Putamen (tissue), 1 donor: ENCODE data around the gene S100A10.
A peak's percentile ranks its signal among the peaks of the same experiment; 100 is the strongest.

Experiments
- DNase-seq: peaks from one replicate; pipeline ENCODE4 v3.0.0-alpha.2; 2016; ENCODE audit warnings: low spot score

S100A10 gene

GRCh38 chr1:152013664-152014237 is 20.1 kb upstream of the S100A10 start:
- no peak for DNase-seq

DNA sequence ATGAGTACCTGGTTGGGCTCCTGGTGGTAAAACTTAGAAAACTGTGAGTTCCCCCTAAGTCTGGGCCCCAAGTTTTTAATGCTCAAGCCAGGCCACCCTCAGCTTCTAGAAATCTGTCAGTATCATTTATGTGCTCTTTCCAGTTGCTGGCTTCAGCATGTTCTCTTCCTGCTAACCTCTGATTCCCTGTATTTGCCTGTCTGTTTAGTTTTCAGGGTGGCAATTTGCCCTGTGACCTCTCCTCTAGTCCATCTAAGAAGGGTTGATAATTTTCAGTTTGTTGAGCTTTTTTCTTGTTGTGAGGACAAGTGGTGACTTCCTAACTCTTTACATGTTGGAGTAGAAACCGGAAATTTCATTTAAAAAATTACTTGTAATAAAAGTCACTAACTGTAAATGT is 16.0 kb upstream of the S100A10 start:
- no peak for DNase-seq

- no peak for DNase-seq
Observed at GRCh38 chr1:152007047-152007446, 13.4 kb upstream of the S100A10 start.

- DNase-seq, result no peak
Observed at GRCh38 chr1:152005360-152005912, 11.8 kb upstream of the S100A10 start.

GRCh38 chr1:152003846-152004442 is 10.3 kb upstream of the S100A10 start:
- no peak for DNase-seq

GRCh38 chr1:152002960-152003359 is 9.3 kb upstream of the S100A10 start:
- no peak for DNase-seq

- peak; percentile 57 for DNase-seq
Observed at GRCh38 chr1:152001631-152002584, 8.2 kb upstream of the S100A10 start.

DNA sequence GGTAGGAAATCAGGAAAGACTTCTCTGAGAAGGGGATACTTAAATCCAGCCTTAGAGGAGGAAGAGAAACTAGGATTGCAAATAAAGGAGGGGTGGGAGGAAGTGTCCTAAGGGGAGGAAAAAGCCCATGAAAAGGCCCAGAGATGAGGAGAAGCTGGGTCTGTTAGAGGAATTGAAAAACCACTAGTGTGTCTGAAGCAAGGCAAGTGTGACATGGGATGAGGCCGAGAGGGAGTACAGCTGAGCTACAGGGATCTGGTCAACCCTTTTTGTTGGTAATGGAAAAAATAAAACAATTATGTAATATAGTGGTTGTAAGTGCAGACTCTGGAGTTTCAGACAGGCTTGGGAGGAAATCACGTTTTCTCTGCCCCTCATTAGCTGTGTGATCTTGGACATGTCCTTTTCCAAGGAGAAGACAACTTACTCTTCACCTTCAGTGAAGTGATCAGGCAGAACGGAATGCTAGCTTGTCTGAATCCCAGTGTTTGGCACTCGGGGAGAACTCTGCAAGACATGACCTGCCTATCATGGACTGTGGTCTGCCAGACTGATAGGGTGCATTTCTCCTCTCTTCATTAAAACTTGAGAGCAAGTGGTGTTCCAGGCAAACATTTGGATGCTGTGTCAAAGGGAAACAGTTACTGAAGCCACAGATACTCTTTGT is 7.4 kb upstream of the S100A10 start:
- no peak for DNase-seq

- DNase-seq, result no peak
Observed at GRCh38 chr1:151998611-151999362, 5.1 kb upstream of the S100A10 start.

DNA sequence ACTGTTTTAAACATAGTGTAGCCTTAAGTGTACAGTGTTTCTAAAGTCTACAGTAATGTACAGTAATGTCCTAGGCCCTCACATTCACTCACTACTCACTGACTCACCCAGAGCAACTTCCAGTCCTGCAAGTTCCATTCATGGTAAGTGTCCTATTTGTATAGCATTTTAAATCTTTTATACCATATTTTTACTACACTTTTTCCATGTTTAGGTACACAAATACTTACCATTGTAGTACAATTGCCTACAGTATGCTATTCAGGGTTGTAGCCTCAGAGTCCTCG is 3.6 kb upstream of the S100A10 start:
- DNase-seq, result no peak

- no peak for DNase-seq
Observed at GRCh38 chr1:151995774-151996173, 2.1 kb upstream of the S100A10 start.

- no peak for DNase-seq
Observed at GRCh38 chr1:151994956-151995355, 1.3 kb upstream of the S100A10 start.

DNA sequence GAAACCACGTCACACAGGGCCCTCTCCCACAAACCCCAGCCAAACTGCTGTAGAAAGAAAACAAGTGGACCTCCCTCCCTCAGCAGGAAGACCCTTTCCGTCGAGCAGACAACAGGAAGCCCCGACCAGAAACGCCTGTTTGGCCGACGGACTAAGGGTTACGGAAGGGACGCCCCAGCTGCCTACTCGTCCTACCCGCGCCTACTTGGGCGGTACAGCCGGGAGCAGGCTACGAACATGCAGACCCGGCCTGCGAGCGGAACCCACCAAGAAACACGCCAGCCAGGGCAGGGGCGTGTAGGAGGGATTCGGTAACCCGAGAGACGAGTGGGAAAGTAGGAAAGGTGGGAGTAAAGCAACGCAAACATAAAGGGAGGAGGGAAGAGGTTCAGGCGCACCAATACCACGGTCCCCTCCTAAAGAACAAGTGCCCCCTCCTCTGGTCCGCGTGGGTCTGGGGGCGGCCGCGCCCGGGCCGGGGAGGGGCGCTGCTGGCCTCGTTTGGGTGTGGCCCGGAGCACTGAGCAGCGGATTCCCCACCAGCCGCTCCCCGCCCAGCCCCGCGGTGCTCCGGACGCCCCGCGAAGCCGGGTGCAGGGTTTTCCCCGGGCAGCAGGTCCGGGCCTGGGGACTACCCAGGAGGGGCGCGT is 450 bp downstream of the S100A10 start:
- DNase-seq, result no peak

- no peak for DNase-seq
Observed at GRCh38 chr1:151992303-151993083, 1.2 kb downstream of the S100A10 start.

DNA sequence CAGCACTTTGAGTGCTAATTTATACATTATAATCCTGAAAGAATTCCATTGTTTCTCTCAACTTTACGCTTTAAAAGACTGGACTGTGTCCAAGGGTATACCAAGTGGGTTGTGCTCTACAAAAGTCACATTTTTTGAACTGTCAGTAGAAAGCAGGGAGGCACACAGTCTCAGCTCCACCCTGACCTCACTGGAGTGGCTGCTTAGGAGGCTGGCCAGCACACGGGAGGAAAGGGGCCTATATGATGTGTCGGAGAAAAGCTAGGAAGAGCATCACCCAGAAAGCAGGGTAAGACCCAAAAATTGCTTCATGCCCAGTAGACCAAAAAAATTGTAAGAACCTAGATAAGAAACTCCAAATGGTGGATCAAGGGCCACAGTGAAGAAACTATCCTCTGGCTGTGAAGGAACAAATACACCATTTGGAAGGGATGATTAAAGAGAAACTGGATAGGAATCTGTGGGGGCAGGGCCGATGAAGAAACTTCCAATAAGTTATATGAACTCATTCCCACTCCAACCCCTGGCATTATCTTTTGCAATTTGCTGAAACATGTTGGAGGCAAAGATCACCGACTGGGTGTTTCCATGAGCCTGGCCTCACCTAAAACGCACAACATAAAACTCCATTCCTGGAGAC is 1.9 kb downstream of the S100A10 start:
- DNase-seq, result no peak

- no peak for DNase-seq
Observed at GRCh38 chr1:151990856-151991198, 2.8 kb downstream of the S100A10 start.

DNA sequence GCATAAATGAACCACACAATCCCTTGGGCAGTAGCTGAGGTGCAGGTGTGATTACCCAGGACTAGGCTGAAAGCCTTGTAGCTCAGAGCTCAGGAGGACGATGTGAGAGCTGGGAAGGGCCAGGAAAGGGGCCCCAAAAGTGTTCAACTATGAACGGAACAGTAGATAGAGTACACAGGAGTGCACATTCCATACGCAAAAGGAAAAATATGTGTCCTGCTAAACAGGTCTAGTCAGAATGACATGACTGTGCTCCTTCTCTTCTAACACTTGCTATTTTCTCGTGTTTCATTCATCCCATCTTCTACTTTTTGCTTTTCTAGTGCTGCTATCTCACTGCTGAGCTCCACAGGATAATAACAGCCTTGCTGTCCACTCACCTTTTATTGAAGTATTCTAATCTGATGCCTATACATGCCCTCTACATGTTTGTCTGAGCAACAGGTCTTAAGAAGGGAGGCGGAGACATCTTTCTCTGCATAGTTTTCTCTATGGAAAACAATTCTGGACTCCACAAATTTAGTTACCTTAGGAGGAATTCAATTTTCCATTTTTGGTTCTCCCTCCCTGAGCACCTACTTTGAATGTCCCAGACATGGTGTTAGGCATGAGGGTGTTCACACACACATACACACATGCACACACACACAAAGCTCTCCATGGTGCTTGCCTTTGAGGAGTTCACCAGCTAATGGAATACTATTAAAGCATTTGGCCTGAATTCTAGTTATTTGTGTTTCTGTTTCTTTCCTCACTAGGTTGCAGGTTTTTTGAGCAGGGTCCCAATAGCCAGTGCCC is 3.4 kb downstream of the S100A10 start:
- DNase-seq, result no peak

DNA sequence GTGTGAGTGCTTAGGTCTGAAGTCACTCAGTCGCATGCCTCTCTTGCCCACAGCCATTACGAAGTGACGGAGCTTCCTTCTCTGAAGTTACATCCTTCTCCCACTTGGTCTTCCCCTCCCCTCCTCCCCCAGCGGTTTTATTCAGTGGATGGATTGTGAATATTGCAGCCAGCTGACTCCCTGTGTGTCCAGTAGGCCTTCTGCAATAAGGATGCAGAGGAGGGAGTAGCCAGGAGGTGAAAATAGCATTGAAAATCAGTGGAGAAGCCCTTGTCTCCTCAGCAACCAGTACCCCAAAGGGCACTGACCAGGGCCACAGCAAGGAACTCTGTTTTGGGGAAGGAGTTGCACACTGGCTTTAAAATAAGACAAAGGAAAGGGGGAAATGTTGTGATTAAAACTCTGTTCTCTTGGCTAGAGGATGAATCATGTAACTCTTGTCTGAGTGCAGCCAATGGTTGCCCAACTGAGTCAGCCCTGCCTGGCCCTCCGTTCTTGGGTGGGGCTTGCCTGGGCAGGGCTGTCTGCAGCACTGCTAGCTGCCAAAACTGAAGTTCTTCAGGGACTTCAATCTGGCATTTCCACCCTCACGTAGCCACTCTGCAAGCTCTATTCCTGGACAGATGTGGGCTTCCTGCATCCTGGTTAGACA is 4.3 kb downstream of the S100A10 start:
- DNase-seq, result no peak
